Endothelial cell (in vitro differentiated cells): ENCODE results near the gene TTLL6. TPM values are rescaled to one million over a fixed set of nuclear protein-coding genes. Genes with fewer than 3 reads are reported as not detected.
"Not testable (repeated sequence)": the region's sequence is repeated elsewhere in the genome, so short reads cannot be mapped to it uniquely, and the experiment has no call there.

Experiments used
- DNase-seq: peaks from one replicate; pipeline ENCODE4 v3.0.0; 2021; ENCODE audit warnings: low spot score
- H3K27ac Mint-ChIP-seq: one replicate; pipeline ENCODE4 v1.8.0; 2021; ENCODE audit warnings: mixed read lengths, inconsistent platforms; ENCODE audit not compliant: unreplicated experiment
- H3K27me3 Mint-ChIP-seq: one replicate; pipeline ENCODE4 v1.8.0; 2021; ENCODE audit warnings: mild to moderate bottlenecking, moderate library complexity, mixed read lengths, inconsistent platforms; ENCODE audit not compliant: unreplicated experiment
- H3K36me3 Mint-ChIP-seq: one replicate; pipeline ENCODE4 v1.8.0; 2021; ENCODE audit warnings: mild to moderate bottlenecking, low read depth, mixed read lengths, inconsistent platforms; ENCODE audit not compliant: unreplicated experiment
- H3K4me1 Mint-ChIP-seq: one replicate; pipeline ENCODE4 v1.8.0; 2021; ENCODE audit warnings: mild to moderate bottlenecking, mixed read lengths, inconsistent platforms; ENCODE audit not compliant: unreplicated experiment
- H3K4me3 Mint-ChIP-seq: one replicate; pipeline ENCODE4 v1.8.0; 2021; ENCODE audit warnings: mild to moderate bottlenecking, mixed read lengths, inconsistent platforms; ENCODE audit not compliant: unreplicated experiment
- H3K9me3 Mint-ChIP-seq: one replicate; pipeline ENCODE4 v1.8.0; 2021; ENCODE audit warnings: mixed read lengths, inconsistent platforms; ENCODE audit not compliant: unreplicated experiment
- total RNA-seq: library from RNA; stranded (reverse); fragmentation: NEBNext Ultra II Directional; extraction: Animal tissue kit (Norgen Biotek cat#: 25700); gene quantifications from one replicate; pipeline ENCODE4 v1.2.1, GENCODE V29; 2021; ENCODE audit not compliant: unreplicated experiment
- TF ChIP-seq, protein P1 (sequence below): fragments of 200-600 bp; sonication (generic); IDR thresholded peaks from one replicate; pipeline ENCODE4 v1.5.0; 2021; ENCODE audit warnings: antibody characterized with exemption; ENCODE audit not compliant: unreplicated experiment

TTLL6 gene
- total RNA-seq, 1 donor from 2014 or later = 0.87 TPM

DNA sequence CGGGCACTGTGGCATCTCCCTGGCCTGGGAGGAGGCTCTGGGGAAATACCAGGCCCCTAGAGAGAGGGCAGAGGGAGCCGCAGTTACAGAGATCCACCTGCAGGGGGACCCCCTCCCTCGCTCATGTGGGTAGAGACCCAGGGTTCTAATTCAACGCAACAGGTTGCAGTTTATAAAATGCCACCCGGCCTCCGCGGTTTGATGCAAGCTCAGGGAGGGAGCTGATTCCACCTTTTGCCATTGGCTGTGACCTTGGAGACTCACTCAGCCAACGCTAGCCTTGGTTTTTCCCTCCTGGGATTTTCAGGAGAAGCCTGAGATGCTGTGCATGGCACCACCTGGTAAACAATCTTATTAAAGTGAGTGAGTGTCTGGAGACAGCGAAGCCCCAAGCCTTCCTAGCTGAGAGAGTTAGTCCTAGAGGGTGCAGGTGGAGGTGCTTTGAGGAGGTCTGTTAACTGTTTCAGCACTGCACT lies 12.1 kb downstream of the TTLL6 start:
- DNase-seq = peak; percentile 85
- H3K4me3 Mint-ChIP-seq = no peak overlapping the region
- H3K27me3 Mint-ChIP-seq = peaks cover 6% of the 10 kb centered on the region
- H3K36me3 Mint-ChIP-seq = no peaks in the 10 kb centered on the region
- TF ChIP-seq, protein P1, sequence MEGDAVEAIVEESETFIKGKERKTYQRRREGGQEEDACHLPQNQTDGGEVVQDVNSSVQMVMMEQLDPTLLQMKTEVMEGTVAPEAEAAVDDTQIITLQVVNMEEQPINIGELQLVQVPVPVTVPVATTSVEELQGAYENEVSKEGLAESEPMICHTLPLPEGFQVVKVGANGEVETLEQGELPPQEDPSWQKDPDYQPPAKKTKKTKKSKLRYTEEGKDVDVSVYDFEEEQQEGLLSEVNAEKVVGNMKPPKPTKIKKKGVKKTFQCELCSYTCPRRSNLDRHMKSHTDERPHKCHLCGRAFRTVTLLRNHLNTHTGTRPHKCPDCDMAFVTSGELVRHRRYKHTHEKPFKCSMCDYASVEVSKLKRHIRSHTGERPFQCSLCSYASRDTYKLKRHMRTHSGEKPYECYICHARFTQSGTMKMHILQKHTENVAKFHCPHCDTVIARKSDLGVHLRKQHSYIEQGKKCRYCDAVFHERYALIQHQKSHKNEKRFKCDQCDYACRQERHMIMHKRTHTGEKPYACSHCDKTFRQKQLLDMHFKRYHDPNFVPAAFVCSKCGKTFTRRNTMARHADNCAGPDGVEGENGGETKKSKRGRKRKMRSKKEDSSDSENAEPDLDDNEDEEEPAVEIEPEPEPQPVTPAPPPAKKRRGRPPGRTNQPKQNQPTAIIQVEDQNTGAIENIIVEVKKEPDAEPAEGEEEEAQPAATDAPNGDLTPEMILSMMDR = peak; percentile 96
- H3K4me1 Mint-ChIP-seq = peaks cover 24% of the 10 kb centered on the region
- H3K9me3 Mint-ChIP-seq = no peaks in the 10 kb centered on the region
- H3K27ac Mint-ChIP-seq = no peak overlapping the region

- no peaks in the 10 kb centered on the region for H3K9me3 Mint-ChIP-seq
- H3K27me3 Mint-ChIP-seq = peaks cover 3% of the 10 kb centered on the region
- H3K4me3 Mint-ChIP-seq = no peak overlapping the region
- H3K4me1 Mint-ChIP-seq = peaks cover 24% of the 10 kb centered on the region
- no peak overlapping the region for H3K27ac Mint-ChIP-seq
- TF ChIP-seq, protein P1 = no peak
- DNase-seq = no peak
- no peaks in the 10 kb centered on the region for H3K36me3 Mint-ChIP-seq
Measured at GRCh38 chr17:48800626-48801217, 16.3 kb downstream of the TTLL6 start.

DNA sequence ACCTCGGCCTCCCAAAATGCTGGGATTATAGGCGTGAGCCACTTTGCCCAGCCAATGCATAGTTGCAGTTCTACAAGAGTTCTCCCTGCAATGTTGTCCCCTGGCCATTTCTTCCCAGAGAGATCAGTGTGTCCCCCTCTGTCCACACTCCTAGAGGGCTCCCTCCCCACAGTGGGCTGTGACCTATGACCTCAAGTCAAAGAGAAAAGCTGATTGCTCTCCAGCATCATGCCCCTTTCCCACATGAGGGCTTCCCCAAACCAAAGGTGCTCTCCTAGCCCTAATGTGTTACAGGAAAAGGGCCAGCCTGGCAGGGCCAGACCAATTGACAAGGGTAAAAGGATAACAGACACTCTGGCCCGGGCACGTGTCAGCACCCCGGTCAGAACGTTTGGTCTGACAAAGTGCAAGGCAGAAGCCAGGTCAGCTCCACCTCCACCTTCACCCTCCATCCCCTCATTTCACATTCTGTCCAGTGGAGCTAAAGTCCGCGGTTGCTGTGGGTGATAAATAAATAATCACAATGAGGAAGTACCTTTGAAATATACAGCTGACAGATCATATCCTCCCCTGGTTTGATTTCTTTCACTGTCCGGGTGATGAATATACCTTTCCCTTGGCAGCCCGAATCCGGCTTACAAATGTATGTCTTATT lies 17.8 kb downstream of the TTLL6 start:
- Mint-ChIP-seq H3K4me3 (no peak overlapping the region), H3K27ac (no peak overlapping the region), H3K9me3 (no peaks in the 10 kb centered on the region), H3K27me3 (peaks cover 3% of the 10 kb centered on the region), H3K36me3 (no peaks in the 10 kb centered on the region), H3K4me1 (peaks cover 19% of the 10 kb centered on the region)
- TF ChIP-seq, protein P1 = no peak
- no peak for DNase-seq

DNA sequence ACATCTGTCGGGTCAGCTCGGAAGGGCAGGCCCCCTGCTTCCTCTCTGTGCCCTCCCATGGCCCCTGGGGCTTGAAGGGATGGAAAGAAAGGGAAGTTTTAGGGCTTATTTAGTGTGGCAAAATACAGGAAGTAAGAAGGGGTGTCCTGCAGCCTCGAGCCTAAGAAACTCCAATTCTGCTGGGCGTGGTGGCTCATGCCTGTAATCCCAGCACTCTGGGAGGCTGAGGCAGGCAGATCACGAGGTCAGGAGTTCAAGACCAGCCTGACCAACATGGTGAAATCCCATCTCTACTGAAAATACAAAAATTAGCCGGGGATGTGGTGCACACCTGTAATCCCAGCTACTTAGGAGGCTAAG lies 20.9 kb downstream of the TTLL6 start:
- H3K4me3 Mint-ChIP-seq, H3K36me3 Mint-ChIP-seq, H3K27me3 Mint-ChIP-seq, H3K9me3 Mint-ChIP-seq, H3K27ac Mint-ChIP-seq, DNase-seq: not testable (repeated sequence)
- H3K4me1 Mint-ChIP-seq = peaks cover 12% of the 10 kb centered on the region

- H3K4me1 Mint-ChIP-seq = peaks cover 10% of the 10 kb centered on the region
- H3K4me3 Mint-ChIP-seq = no peak overlapping the region
- no peaks in the 10 kb centered on the region for H3K9me3 Mint-ChIP-seq
- peaks cover 3% of the 10 kb centered on the region for H3K36me3 Mint-ChIP-seq
- TF ChIP-seq, protein P1 = no peak
- H3K27me3 Mint-ChIP-seq = peaks cover 4% of the 10 kb centered on the region
- DNase-seq = no peak
- no peak overlapping the region for H3K27ac Mint-ChIP-seq
Measured at GRCh38 chr17:48795444-48796162, 21.4 kb downstream of the TTLL6 start.
